GM15510 (cell line): Measurements from ENCODE around the gene ECEL1.

Experiments
- POLR2A ChIP-seq: IDR thresholded peaks from 3 replicates; pipeline ENCODE4 v1.6.1; 2011; ENCODE audit warnings: borderline replicate concordance; ENCODE audit not compliant: insufficient read length; ENCODE audit errors: extremely low read depth

ECEL1 gene

DNA sequence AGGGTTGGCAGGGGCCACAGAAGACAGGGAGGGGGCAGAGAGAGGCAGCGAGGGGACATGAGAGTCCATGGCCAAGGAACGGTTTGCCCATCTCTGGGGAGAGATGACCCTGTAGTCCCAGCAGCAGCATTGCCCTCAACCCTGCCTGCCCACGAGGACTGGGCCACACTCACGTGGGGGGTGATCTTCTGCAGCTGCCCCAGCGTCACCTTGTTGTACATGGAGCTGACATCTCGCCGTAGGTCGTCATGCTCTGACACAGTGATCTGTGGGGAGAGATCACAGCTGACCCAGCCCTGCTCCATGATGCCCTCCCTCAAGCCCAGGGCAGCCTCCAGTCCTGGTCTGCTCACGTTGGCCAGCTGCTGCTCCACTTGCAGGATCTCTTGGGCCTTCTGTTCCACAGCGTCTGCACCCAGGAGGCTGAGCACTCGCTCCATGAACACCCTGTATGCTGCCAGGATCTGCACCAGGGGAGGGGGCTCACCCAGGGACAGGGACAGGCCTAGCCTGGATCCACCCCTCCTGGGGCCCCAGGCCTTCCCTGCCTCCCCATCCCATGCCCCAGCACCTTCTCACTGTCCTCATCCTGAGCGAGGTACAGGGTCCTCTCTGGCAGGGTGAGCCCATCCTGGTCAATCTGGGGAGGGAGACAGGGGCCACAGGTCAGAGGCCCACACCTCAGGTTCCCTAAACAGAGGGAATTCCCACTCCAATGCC, 2.8 kb downstream of the ECEL1 start:
- no peak for TF ChIP-seq POLR2A

DNA sequence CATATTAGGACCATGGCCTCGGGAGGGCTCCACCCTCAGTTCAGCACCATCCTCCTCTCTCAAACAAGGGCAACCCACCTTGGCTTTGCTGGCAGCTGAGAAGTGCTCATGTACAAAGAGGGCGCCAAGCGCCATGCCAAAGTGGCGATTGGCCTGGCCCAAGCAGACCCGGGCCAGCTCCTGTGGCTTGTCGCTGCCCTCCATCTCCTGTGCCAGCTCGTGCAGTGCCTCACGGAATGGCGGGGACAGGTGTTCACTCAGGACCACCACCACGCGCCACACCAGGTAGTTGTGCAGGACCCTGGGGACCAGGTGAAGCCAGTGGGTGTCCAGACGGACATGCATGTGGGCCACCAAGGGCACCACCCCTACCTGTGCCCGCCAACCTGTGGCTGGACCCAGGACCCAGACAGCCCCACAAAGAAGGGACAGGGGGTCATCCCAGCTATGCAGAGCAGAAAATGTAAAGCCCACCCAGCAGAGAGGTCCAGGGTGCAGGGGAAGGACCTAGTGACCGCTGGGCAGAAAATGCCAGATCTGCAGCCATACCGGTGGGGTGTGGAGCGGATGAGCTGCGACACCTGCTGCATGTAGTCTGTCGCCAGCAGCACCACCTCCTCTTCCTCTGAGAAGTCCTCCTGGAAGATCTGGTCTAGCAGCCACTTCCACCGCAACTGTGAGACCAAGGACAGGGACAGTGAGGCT, 3.6 kb downstream of the ECEL1 start:
- TF ChIP-seq POLR2A: no peak

DNA sequence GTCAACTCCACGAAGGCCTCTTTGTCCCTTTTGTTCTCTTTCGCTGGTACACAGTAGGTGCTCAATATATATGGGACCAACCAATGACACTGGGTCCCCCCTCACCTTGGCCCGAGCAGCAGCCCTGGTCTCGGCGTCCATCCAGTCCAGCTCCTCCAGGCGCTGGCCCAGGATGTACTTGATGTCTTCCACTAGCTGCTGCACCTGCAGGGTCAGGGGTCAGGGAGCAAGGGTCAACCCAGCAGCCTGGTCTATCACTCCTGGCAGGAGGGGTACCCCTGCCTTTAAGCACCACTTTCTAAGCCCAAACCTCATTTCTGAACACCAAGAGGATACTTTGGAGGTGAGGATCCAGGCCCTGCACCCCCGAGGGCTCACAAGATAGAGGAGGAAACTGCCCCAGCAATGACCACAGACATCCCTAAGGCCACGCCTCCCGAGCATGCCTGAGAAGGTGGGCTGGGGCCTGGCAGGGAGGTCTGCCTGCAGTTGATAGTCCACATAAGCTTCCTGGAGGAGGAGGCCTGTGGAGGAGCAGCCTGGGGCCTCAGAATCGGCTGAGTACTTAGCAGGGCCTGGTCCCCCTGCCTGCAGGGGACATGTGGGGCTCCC, 4.2 kb downstream of the ECEL1 start:
- TF ChIP-seq POLR2A: no peak

- TF ChIP-seq POLR2A: no peak
These were observed 5.1 kb downstream of the ECEL1 start for GRCh38 chr2:232482301-232483238.

- no peak for TF ChIP-seq POLR2A
These were observed 6.1 kb downstream of the ECEL1 start for GRCh38 chr2:232481322-232482140.

GRCh38 chr2:232480201-232481190, 7.1 kb downstream of the ECEL1 start:
- TF ChIP-seq POLR2A: no peak

DNA sequence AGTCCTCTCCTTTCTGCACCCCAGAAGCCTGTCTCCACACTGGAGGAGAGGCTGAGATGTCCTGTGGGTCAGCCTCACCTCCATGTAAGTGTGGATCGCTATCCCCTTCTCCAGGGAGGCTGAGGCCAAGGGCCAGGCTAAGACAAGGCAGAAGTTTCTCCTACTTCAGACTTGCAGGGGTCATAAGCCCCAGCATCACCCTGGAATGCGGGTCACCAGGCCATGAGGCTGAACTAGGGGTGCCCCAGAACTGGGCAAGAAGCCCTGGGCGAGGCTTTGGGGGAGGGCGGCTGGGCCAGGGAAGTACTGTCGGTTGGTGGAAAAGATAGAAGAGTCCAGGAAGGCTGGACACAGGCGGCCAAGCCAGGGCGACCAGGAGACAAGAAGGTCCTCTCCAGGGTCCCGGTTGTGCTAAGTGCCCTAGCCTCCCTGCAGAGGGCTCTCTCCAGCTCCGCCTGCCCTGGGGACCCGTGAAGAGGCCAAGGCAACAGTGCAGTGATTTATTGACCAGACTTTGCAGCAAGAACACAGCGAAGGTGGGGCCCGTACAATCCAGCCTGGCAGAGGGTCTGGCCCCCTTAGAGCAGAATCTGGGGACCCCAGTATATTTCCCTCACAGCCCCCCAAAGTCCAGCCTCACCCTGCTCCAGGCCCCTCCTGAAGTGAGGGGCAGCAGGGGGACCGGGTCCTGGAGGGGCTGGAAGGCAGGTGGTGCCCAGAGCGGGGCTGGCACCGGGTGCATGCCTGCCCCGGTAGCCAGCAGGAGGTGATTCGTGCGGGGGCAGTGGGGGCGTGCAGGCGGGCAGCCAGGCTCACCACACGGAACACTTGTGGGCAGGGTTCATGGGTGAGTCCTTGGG, 8.1 kb downstream of the ECEL1 start:
- no peak for TF ChIP-seq POLR2A

DNA sequence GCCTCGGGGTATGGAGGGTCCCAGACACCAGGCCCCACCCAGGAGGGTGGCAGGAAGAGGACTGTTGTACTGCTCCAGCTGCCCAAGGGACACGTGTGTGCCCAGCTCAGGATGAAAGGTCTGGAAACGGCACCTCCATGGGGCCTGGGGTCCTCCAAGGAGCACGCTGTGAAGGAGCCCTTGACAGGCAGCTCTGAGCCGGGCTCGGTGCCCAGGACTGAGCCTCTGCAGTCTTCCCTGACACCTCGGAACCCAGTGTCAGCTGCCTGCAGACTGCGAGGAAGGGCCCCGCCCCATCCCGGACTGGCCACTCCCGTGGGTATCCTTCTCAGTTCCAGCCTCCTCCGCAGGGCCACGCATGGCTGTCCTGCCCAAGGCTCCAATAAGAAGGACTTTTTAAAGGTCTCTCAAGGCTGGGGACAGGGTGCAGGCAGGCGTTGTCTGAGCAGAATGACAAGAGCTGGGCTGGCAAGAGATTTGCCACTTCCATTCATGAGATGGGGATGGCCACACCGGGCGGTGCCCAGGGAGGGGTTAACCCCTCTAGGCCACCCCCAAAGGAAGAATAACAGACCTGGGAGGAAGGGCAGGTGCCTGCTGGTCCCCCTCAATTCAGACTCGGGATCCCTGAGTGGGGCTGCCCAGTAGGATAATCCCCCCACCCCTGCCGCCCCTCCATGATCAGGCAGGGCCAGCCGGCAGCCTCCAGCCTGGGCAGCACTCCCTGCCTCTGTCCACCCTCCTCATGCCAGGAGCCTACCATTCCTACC, 8.9 kb downstream of the ECEL1 start:
- TF ChIP-seq POLR2A: no peak

- TF ChIP-seq POLR2A: no peak
These were observed 9.7 kb downstream of the ECEL1 start for GRCh38 chr2:232477751-232478510.

GRCh38 chr2:232476791-232477190, 10.8 kb downstream of the ECEL1 start:
- TF ChIP-seq POLR2A: no peak

GRCh38 chr2:232476045-232476444, 11.6 kb downstream of the ECEL1 start:
- no peak for TF ChIP-seq POLR2A

DNA sequence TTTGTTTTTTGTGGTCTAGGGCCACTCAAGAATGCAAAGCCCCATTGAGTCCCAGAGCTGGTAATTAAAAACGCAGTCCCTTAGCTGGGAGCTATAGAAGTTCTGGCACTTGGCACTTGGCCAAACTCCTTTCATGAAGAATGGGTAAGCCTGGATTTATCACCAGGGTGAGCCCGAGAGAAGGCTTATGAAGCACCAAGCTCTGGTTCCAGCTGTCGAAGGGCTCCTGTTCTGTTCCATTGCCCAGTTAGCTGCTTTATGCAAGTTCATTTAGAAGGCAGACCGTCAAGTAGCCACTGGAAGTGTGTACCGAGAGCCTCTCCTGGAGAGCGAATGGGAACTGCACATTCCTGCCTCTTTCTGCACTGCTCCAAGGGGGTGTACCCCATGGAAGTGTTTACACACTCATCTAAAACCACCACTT, 14.2 kb downstream of the ECEL1 start:
- no peak for TF ChIP-seq POLR2A
